SJSA1 (cell line): ENCODE measurements around the gene SLC39A2. TPM values are rescaled to one million over a fixed set of nuclear protein-coding genes. Genes with fewer than 3 reads are reported as not detected.
"Not testable (repeated sequence)": the region's sequence is repeated elsewhere in the genome, so short reads cannot be mapped to it uniquely, and the experiment has no call there.

Source experiments
- DNase-seq, 2 experiments: peaks; one replicate each; pipeline ENCODE4 v3.0.0-alpha.2; 2015 to 2020; ENCODE audit warnings: low spot score in 2 of 2, low read depth in 1 of 2
- H3K27ac ChIP-seq: fragments of 250-450 bp; sonication (Bioruptor Pico); 2 replicates; pipeline ENCODE4 v1.5.1; 2020; ENCODE audit warnings: mild to moderate bottlenecking, moderate library complexity
- H3K27me3 ChIP-seq: fragments of 250-450 bp; sonication (Bioruptor Pico); replicated peaks from 2 replicates; pipeline ENCODE4 v1.5.1; 2020; ENCODE audit warnings: mild to moderate bottlenecking, moderate library complexity
- H3K36me3 ChIP-seq: fragments of 250-450 bp; sonication (Bioruptor Pico); 2 replicates; pipeline ENCODE4 v1.5.1; 2020; ENCODE audit warnings: mild to moderate bottlenecking
- H3K4me1 ChIP-seq: fragments of 250-450 bp; sonication (Bioruptor Pico); replicated peaks from 2 replicates; pipeline ENCODE4 v1.6.1; 2021; ENCODE audit warnings: mild to moderate bottlenecking
- H3K4me3 ChIP-seq: fragments of 250-450 bp; sonication (Bioruptor Pico); 2 replicates; pipeline ENCODE4 v1.5.1; 2020; ENCODE audit warnings: mild to moderate bottlenecking
- H3K9me3 ChIP-seq: fragments of 250-450 bp; sonication (Bioruptor Pico); replicated peaks from 2 replicates; pipeline ENCODE4 v1.5.1; 2020; ENCODE audit warnings: mild to moderate bottlenecking
- total RNA-seq: library from RNA; depleted of rRNA; stranded (reverse); fragments of >200 nt; shearing (Covaris generic); gene quantifications from 2 replicates; pipeline ENCODE4 v1.2.3, GENCODE V29; 2014

The SLC39A2 gene
- total RNA-seq, 1 experiment from 2014 or later: not detected

DNA sequence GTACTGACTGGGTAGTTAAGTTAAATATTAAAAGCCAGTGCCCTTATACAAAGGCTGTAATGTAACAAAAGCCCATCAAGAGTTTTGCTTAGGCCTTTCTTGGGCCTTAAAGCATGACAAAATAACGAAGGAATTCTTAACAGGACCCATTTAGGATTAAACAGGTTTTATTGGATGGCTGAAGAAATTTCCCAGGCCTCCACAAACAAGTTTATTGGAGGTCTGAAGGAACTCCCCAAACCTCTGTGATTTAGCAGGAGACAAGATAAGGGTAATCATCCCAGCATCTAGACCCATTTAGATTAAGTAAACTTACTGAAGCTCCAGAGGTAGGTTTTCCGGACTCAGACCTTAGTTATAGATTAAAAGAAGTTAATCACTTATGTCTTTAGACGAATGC, 10.6 kb downstream of the SLC39A2 start:
- H3K9me3 ChIP-seq, H3K27ac ChIP-seq, H3K4me3 ChIP-seq, H3K4me1 ChIP-seq, H3K27me3 ChIP-seq, DNase-seq, H3K36me3 ChIP-seq: not testable (repeated sequence)

DNA sequence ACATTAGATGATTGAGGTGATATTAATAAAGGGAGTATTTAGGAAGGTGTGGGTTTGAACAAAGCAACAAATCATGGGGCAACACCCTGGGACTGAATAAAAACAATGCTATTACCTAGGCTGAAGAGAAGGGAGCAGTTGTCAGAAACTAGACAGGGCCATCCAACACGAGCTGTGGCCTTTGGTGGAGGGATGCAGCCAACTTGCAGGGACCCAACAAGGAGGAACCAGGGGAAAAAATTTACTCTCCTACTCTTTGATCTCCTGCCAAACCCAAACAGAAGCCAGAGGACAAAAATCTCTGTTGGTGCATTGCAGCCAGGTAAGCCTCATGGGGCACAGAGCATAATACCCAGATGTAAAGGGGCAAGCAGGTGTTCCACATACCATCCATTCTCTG, 12.0 kb downstream of the SLC39A2 start:
- no peak overlapping the region for H3K27ac ChIP-seq
- no peaks in the 10 kb centered on the region for H3K9me3 ChIP-seq
- no peak for DNase-seq
- H3K4me1 ChIP-seq: no peaks in the 10 kb centered on the region
- H3K27me3 ChIP-seq: no peaks in the 10 kb centered on the region; the same call in 1 of the 2 replicates
- H3K4me3 ChIP-seq: no peak overlapping the region
- no peaks in the 10 kb centered on the region for H3K36me3 ChIP-seq

DNA sequence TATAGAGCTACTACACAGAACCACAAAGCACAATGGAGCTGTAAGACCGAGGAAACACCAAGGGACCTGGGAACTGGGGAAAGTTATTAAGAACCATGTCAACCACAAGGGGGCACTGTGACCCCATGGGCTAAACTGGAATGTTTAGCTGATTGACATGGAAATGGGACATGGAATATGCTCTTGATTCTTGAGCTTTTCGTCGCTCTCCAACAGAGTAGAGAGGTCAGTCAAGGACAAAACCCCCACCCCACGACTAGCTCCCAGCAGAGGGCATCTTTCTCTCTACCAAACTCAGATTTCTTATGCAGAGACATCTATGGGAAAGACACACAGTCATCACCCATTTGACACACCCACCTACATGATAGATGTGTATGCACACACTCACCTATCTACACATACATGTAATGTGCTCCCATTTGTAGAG, 15.7 kb downstream of the SLC39A2 start:
- Histone ChIP-seq H3K27me3 (no peaks in the 10 kb centered on the region; the same call in 1 of the 2 replicates), H3K36me3 (no peaks in the 10 kb centered on the region), H3K9me3 (no peaks in the 10 kb centered on the region), H3K4me3 (no peak overlapping the region), H3K4me1 (no peaks in the 10 kb centered on the region), H3K27ac (no peak overlapping the region)
- DNase-seq: peak; percentile 64 to 71

- Histone ChIP-seq H3K9me3 (no peaks in the 10 kb centered on the region), H3K27ac (no peak overlapping the region), H3K4me1 (no peaks in the 10 kb centered on the region), H3K27me3 (no peaks in the 10 kb centered on the region; the same call in 1 of the 2 replicates), H3K4me3 (no peak overlapping the region), H3K36me3 (no peaks in the 10 kb centered on the region)
- DNase-seq: no peak
Observed at GRCh38 chr14:21015312-21015711, 16.2 kb downstream of the SLC39A2 start.

DNA sequence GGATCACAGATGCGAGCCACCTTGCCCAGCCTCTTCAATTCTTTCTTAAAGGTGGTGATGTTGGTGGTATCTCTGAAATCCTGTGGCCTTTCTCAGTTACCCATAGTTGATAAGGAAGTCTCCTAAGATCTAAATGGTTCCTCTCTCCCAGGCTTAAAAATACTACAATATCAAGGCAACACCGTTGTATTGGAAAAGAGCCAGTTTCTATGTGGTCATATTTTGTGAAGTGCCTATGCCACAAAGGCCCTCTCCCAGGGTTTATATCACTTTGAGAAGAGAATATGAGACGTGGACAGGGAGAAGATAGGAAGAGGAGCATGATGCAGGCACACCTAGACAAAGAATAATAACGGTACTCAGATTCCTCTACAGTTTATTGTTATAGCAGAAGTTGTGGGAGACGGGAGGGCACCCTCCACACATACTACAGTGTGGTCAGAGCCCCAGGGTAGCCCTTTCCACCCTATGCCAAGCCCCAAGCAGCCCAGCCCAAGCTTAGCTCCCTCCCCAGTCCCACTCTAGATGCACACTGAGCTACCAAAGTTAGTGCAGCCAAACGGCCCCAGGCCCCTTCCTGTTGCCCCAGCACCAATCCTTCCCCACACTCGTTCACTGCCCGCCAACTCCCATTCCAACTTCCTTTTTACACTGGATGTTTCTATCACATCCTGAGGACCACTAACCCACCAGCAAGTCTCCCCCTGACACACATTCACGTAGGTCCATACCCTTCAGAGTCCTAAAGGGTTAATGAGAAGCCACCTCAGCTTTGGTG, 17.5 kb downstream of the SLC39A2 start:
- Histone ChIP-seq H3K27me3 (no peaks in the 10 kb centered on the region; the same call in 1 of the 2 replicates), H3K36me3 (no peaks in the 10 kb centered on the region), H3K4me1 (no peaks in the 10 kb centered on the region), H3K4me3 (no peak overlapping the region), H3K27ac (no peak overlapping the region), H3K9me3 (no peaks in the 10 kb centered on the region)
- no peak for DNase-seq

DNA sequence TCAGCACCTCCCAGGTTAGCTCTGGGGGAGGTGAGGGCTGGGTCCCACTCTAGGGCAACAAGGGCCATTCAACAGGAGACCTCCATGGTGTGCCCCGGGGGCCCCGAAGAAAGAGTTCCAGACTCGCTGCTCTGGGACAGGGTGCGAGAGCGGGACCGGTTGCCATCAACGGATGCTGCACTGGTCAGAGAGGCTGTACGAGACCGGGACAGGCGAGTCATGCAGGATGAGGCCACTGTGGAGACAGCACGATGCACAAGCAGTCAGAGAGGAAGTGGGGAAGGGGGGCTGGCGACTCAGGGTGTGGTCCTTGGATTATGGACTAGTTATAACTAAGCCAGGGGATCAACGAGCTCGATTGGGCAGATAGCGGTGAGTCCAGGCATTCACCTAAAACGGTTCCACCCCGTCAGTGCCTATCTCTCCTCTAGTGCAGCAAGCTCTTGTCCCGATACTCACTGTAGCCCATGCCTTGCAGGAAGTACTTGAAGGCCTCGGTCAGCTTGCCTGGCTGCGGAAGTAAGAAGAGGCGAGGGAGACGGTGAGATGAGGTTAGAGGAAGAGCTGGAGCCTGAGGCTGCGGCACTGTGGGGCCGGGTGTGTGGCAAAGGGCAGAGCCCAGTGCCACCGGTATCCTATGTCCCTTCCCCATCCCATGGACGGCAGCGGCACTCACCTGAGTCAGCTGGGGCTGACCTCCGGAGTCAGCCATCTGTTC, 18.6 kb downstream of the SLC39A2 start:
- DNase-seq: no peak
- H3K27ac ChIP-seq: no peak overlapping the region
- H3K9me3 ChIP-seq: no peaks in the 10 kb centered on the region
- no peaks in the 10 kb centered on the region for H3K36me3 ChIP-seq
- H3K27me3 ChIP-seq: no peaks in the 10 kb centered on the region
- no peaks in the 10 kb centered on the region for H3K4me1 ChIP-seq
- H3K4me3 ChIP-seq: no peak overlapping the region

GRCh38 chr14:21018286-21018685, 19.2 kb downstream of the SLC39A2 start:
- no peak overlapping the region for H3K4me3 ChIP-seq

DNA sequence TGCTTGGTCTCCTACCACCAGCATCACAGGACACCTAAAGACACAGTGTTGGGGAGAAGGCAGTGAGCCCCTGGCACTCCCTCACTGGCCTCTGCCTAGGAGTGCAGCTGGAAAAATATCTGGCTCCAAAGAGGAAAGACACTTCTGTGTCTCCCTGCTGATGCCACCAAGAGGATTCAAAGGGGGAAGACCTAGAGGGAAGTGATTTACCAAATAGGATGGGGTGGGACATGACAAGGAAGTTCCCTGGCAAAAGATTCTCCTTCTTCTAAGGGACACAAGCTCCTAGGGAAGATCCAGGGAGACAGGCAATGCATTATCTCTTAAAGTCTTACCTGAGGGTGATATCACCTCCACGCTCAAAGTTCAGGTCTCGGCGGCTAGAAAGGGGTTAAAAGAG, 19.7 kb downstream of the SLC39A2 start:
- no peaks in the 10 kb centered on the region for H3K9me3 ChIP-seq
- peaks cover 7% of the 10 kb centered on the region; the same call in 1 of the 2 replicates for H3K27me3 ChIP-seq
- no peak overlapping the region for H3K4me3 ChIP-seq
- H3K27ac ChIP-seq: no peak overlapping the region
- no peaks in the 10 kb centered on the region for H3K36me3 ChIP-seq
- DNase-seq: no peak
- H3K4me1 ChIP-seq: no peaks in the 10 kb centered on the region

More at GRCh38 chr14:21018286-21018685, 19.2 kb downstream of the SLC39A2 start:
- no peaks in the 10 kb centered on the region for H3K9me3 ChIP-seq
- no peak for DNase-seq
- no peaks in the 10 kb centered on the region for H3K36me3 ChIP-seq
- H3K4me1 ChIP-seq: no peaks in the 10 kb centered on the region
- no peak overlapping the region for H3K27ac ChIP-seq
- 0 out of 2 replicates have a peak, but pooled peaks cover 3% of the 10 kb centered on the region for H3K27me3 ChIP-seq

- Histone ChIP-seq H3K36me3 (no peaks in the 10 kb centered on the region), H3K27me3 (peaks cover 13% of the 10 kb centered on the region), H3K9me3 (no peaks in the 10 kb centered on the region), H3K4me3 (no peak overlapping the region), H3K27ac (no peak overlapping the region), H3K4me1 (no peaks in the 10 kb centered on the region; the same call in 1 of the 2 replicates)
- no peak for DNase-seq
Observed at GRCh38 chr14:21019366-21019765, 20.3 kb downstream of the SLC39A2 start.

- H3K27me3 ChIP-seq: peaks cover 23% of the 10 kb centered on the region
Observed at GRCh38 chr14:21020977-21021545, 22.0 kb downstream of the SLC39A2 start.

GRCh38 chr14:21022686-21023085, 23.6 kb downstream of the SLC39A2 start:
- Histone ChIP-seq H3K4me1 (peaks cover 4% of the 10 kb centered on the region), H3K27me3 (peaks cover 23% of the 10 kb centered on the region), H3K36me3 (no peaks in the 10 kb centered on the region), H3K9me3 (no peaks in the 10 kb centered on the region), H3K4me3 (no peak overlapping the region), H3K27ac (no peak overlapping the region)
- DNase-seq: no peak

More at GRCh38 chr14:21020977-21021545, 22.0 kb downstream of the SLC39A2 start:
- no peaks in the 10 kb centered on the region for H3K9me3 ChIP-seq
- H3K4me1 ChIP-seq: peaks cover 4% of the 10 kb centered on the region
- no peaks in the 10 kb centered on the region for H3K36me3 ChIP-seq
- H3K27ac ChIP-seq: no peak overlapping the region
- DNase-seq: no peak
- no peak overlapping the region for H3K4me3 ChIP-seq

DNA sequence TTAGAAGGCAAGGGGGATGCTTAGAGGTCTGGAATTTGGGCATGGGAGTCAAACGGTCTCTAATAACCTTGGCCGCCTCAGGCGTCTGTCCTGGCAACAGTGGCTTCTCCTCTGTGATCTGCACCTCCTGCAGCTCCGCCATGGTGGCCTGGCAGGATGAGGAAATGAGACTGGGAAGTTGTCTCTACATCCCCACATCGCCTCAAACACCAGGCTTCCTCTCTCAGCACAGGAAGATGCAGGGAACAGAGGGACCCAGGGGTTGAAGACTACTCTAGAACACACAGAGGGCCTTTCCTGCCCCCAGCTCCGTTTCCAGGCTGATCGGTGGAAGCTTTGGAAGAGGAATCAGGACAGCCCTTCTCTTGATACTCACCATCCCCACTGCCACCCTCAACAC, 24.1 kb downstream of the SLC39A2 start:
- Histone ChIP-seq H3K27me3 (peaks cover 23% of the 10 kb centered on the region), H3K36me3 (no peaks in the 10 kb centered on the region), H3K9me3 (no peaks in the 10 kb centered on the region)

DNA sequence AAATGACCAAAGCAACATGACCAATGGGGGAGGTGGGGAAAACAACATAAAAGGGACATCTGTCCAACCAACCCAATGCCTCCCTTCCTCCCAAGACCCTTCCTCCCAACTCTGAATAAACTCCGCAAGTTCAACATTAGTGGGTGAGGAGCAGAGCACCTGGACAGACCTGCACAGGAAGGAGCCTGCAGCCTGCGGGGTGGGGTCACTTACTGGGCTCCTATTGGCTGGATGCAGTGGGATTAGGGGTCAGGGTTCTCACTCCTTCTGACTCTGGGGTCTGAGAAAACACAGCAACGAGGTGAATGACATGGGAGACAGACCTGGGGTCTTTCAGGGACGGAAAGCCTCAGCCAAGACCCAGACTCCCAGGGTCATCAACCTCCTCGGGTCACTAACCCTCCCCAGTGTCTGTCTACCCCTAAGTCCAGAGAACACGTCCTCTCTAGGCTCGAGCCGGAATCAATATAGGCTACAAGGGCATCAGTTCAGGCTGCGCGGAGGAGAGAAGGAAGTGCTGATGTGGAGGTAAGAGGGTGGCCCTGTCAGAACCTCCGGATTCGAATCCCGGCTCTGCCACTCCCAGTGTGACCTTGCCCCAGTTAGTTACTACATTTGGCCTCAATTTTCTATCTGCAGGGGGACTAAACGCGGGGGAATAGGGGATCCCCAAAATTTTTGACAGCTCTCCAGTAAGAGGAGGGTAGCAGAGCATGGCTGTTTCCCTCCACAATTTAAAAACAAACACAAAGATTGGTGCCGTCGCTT, 24.9 kb downstream of the SLC39A2 start:
- Histone ChIP-seq H3K4me1 (peaks cover 4% of the 10 kb centered on the region), H3K27me3 (peaks cover 23% of the 10 kb centered on the region), H3K4me3 (no peak overlapping the region)

More for the DNA sequence above, 24.1 kb downstream of the SLC39A2 start:
- peaks cover 4% of the 10 kb centered on the region for H3K4me1 ChIP-seq
- no peak for DNase-seq
- no peak overlapping the region for H3K4me3 ChIP-seq
- no peak overlapping the region for H3K27ac ChIP-seq

More for the DNA sequence above, 24.9 kb downstream of the SLC39A2 start:
- DNase-seq: no peak
- no peaks in the 10 kb centered on the region for H3K36me3 ChIP-seq
- H3K9me3 ChIP-seq: no peaks in the 10 kb centered on the region
- no peak overlapping the region for H3K27ac ChIP-seq
